ENCODE data around the gene CPLX3. TPM values are rescaled to one million over a fixed set of nuclear protein-coding genes. Genes with fewer than 3 reads are reported as not detected.

CPLX3 gene
- total and polyA plus RNA-seq, 2 of the 8 experiments (the other 6 are each of a cell fraction or from before 2014, with no cell fraction given) = 0.17 TPM; not detected in 1

- no peak overlapping the region for H3K27ac ChIP-seq (ENCODE audit: low read depth, low read length)
- no peak overlapping the region for H3K4ac ChIP-seq (replicated peaks; ENCODE audit: insufficient read length, low read depth, low read length)
- no peaks in the 10 kb centered on the region for H3K23me2 ChIP-seq (ENCODE audit: low read depth, low read length)
- H3K79me1 ChIP-seq (ENCODE audit: low read depth, low read length) = peaks cover 18% of the 10 kb centered on the region; the same call in 1 of the 2 replicates
- POLR2A ChIA-PET (ENCODE audit: partially characterized antibody) = interaction anchor here (0.8 to 2.8 kb wide), 4 partner anchors 10 to 21 kb away, joined by 3 to 14 read pairs (median 8); partner anchors contain the start of gene CSK
- peaks cover 0 to 10% (median 3%) of the 10 kb centered on the region in 4 experiments; a peak in 6 of 7 replicates for H3K4me1 ChIP-seq (replicated peaks in 1 of 4; ENCODE audit: control insufficient read depth in 3 of 4, insufficient read depth in 4 of 4, low read length in 3 of 4)
- no peak overlapping the region for H2AFZ ChIP-seq (ENCODE audit: low read length)
- H4K8ac ChIP-seq (ENCODE audit: extremely low read depth, insufficient read depth, low read length) = no peak overlapping the region
- no peak overlapping the region for H3K18ac ChIP-seq (ENCODE audit: extremely low read depth, low read length)
- peaks cover 0 to 7% of the 10 kb centered on the region in 2 experiments; a peak in 1 of 4 replicates for H3K79me2 ChIP-seq (ENCODE audit: control insufficient read depth in 1 of 2, insufficient read depth in 2 of 2, low read length in 2 of 2)
- no peak overlapping the region for H3K4me2 ChIP-seq (ENCODE audit: insufficient read depth in 1 of 2, low read depth in 2 of 2, low read length in 2 of 2)
- H2BK5ac ChIP-seq (ENCODE audit: low read depth, low read length) = no peak overlapping the region
- H4K20me1 ChIP-seq (replicated peaks in 1 of 2; ENCODE audit: control insufficient read depth in 1 of 2, insufficient read depth in 2 of 2, low read length in 2 of 2) = peaks cover 25 to 43% of the 10 kb centered on the region in 2 experiments
- DNase-seq (ENCODE audit: low read depth in 1 of 2, low spot score in 2 of 2) (no peak), FAIRE-seq (no peak)
- TF ChIP-seq BRCA1 (IDR thresholded peaks at IDR 0.05; ENCODE audit: low read depth, low read length) (no peak), TAF7 (optimal IDR thresholded peaks at IDR 0.05; ENCODE audit: borderline replicate concordance, low read depth, low read length) (no peak), SUZ12 (IDR thresholded peaks at IDR 0.05; ENCODE audit: low read length) (no peak), SP1 (IDR thresholded peaks at IDR 0.05; ENCODE audit: low read depth, low read length) (no peak), CTBP2 (IDR thresholded peaks at IDR 0.05; ENCODE audit: borderline replicate concordance, insufficient read depth, insufficient read length, low read length) (no peak), EP300 (IDR thresholded peaks at IDR 0.05; ENCODE audit: borderline replicate concordance in 1 of 2, low read depth in 2 of 2, low read length in 2 of 2) (no peak), CREB1 (IDR thresholded peaks at IDR 0.05) (no peak), CHD1 (IDR thresholded peaks at IDR 0.05; ENCODE audit: low read depth, low read length) (no peak)
- H2BK20ac ChIP-seq (ENCODE audit: low read length) = no peak overlapping the region
- H3K27me3 ChIP-seq (replicated peaks in 1 of 4; ENCODE audit: control insufficient read depth in 3 of 4, extremely low read depth in 1 of 4, insufficient read depth in 3 of 4, low read length in 3 of 4) = no peaks in the 10 kb centered on the region
- no peak overlapping the region for H4K5ac ChIP-seq (ENCODE audit: insufficient read length, low read depth, low read length)
- H2BK12ac ChIP-seq (ENCODE audit: low read depth, low read length) = no peak overlapping the region
- H4K91ac ChIP-seq (replicated peaks; ENCODE audit: insufficient read length, low read length) = no peak overlapping the region
- H3K36me3 ChIP-seq (ENCODE audit: control insufficient read depth in 2 of 4, insufficient read depth in 4 of 4, low read length in 3 of 4) = no peaks in the 10 kb centered on the region
- no peak overlapping the region for H2AK5ac ChIP-seq (ENCODE audit: low read depth, low read length)
- H3K4me3 ChIP-seq (ENCODE audit: extremely low read depth in 1 of 4, insufficient read depth in 2 of 4, low read depth in 3 of 4, low read length in 4 of 4) = no peak overlapping the region
- no peak overlapping the region for H2BK15ac ChIP-seq (ENCODE audit: low read length)
- no peak overlapping the region for H3K9ac ChIP-seq (replicated peaks in 1 of 4; ENCODE audit: extremely low read depth in 1 of 4, low read depth in 3 of 4, low read length in 3 of 4)
- CTCF ChIA-PET (ENCODE audit: partially characterized antibody) = interaction anchor here (0.8 to 53.7 kb wide), 14 partner anchors 7 to 169 kb away, joined by 3 to 1439 read pairs (median 6); partner anchors contain the start of genes CLK3 and CSK
- no peak overlapping the region for H3K23ac ChIP-seq (ENCODE audit: insufficient read length)
- H2BK120ac ChIP-seq (replicated peaks; ENCODE audit: low read depth, low read length) = no peak overlapping the region
- 91% methylated on average over 6 of the region's 9 CpGs; no CpG with 5 or more reads in 1 of the 2 experiments for WGBS, 2 experiments (ENCODE audit: extremely low coverage in 1 of 2, insufficient coverage in 1 of 2, insufficient read length in 1 of 2, insufficient replicate concordance in 2 of 2, low coverage in 1 of 2, low lambda C conversion rate in 2 of 2, missing lambda C conversion rate in 1 of 2)
- H3K14ac ChIP-seq (ENCODE audit: insufficient read length) = no peak overlapping the region
- no peaks in the 10 kb centered on the region for H3K9me3 ChIP-seq (ENCODE audit: insufficient read depth in 2 of 2, low read depth in 1 of 2, low read length in 1 of 2)
- H3K56ac ChIP-seq (replicated peaks; ENCODE audit: insufficient read length, low read depth, low read length) = no peak overlapping the region
These were observed 32.0 kb upstream of the CPLX3 start for GRCh38 chr15:74794248-74794969.

All from H1 (cell line).